ENCODE measurements around the gene TPST2. TPM values are rescaled to one million over a fixed set of nuclear protein-coding genes. Genes with fewer than 3 reads are reported as not detected.

The TPST2 gene
- total and polyA plus RNA-seq, 7 experiments from 2014 or later, result 14.4 to 44.8 (median 20.6) TPM

DNA sequence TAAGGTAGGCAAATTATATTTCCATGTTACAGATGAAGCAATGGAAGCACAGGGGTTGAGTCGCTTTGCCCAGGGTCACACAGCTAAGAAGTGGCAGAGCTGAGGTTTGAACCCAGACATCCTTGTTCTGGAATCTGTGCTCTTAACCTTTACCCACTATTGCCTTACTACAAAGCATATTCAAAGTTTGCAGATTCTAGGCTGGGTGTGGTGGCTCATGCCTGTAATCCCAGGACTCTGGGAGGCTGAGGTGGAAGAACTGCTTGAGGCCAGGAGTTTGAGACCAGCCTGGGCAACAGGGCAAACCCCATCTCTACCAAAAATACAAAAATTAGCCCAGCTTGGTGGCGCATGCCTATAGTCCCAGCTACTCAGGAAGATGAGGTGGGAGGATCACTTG lies 49.8 kb downstream of the TPST2 start:
- ChIA-PET POLR2A (no interaction called here), CTCF (no interaction called here)
- Histone ChIP-seq H3K9me3 (ENCODE audit: control insufficient read depth in 2 of 3, low read length in 3 of 3) (no peaks in the 10 kb centered on the region), H3K4me1 (ENCODE audit: control insufficient read depth in 2 of 2, insufficient read depth in 2 of 2, low read length in 2 of 2) (peaks cover 0 to 6% of the 10 kb centered on the region in 2 donors), H3K27ac (ENCODE audit: low read depth, low read length) (no peak overlapping the region), H3K36me3 (ENCODE audit: control insufficient read depth in 2 of 3, insufficient read depth in 3 of 3, low read length in 3 of 3) (peaks cover 0 to 53% (median 13%) of the 10 kb centered on the region in 3 experiments), H3K27me3 (ENCODE audit: control insufficient read depth in 2 of 2, insufficient read depth in 2 of 2, low read length in 2 of 2) (no peaks in the 10 kb centered on the region), H3K4me3 (ENCODE audit: low read length) (no peak overlapping the region)
- peak overlapping the region in 2 of 9 donors; percentile 13 to 16 for H3K27ac Mint-ChIP-seq
- H3K9me3 Mint-ChIP-seq, result no peaks in the 10 kb centered on the region
- peaks cover 6 to 34% (median 10%) of the 10 kb centered on the region in 5 donors for H3K36me3 Mint-ChIP-seq
- DNase-seq (no peak), ATAC-seq (no peak)
- no peaks in the 10 kb centered on the region for H3K27me3 Mint-ChIP-seq
- H3K4me3 Mint-ChIP-seq, result no peak overlapping the region
- intact Hi-C loops (cut with micrococcal nuclease), result loop anchor here in 1 of 2 donors (5.0 kb wide), 1 partner anchor 52 kb away; the partner anchor contains the start of gene TPST2
- H3K4me1 Mint-ChIP-seq, result peaks cover 4 to 38% (median 13%) of the 10 kb centered on the region in 7 donors

- ChIA-PET CTCF (no interaction called here), POLR2A (interaction anchor here (0.5 kb wide), 1 partner anchor 48 kb away, joined by 3 read pairs; no protein-coding TSS in a partner anchor)
- no peaks in the 10 kb centered on the region for H3K27me3 Mint-ChIP-seq
- H3K27ac Mint-ChIP-seq, result no peak overlapping the region
- no peaks in the 10 kb centered on the region for H3K9me3 Mint-ChIP-seq
- peaks cover 9 to 40% (median 15%) of the 10 kb centered on the region in 5 donors for H3K36me3 Mint-ChIP-seq
- no peak overlapping the region for H3K4me3 ChIP-seq (ENCODE audit: low read length)
- no peak overlapping the region for H3K27ac ChIP-seq (ENCODE audit: low read depth, low read length)
- ATAC-seq (no peak), DNase-seq (no peak)
- peaks cover 0 to 24% (median 13%) of the 10 kb centered on the region in 7 donors for H3K4me1 Mint-ChIP-seq
- no peak overlapping the region for H3K4me3 Mint-ChIP-seq
- intact Hi-C loops (cut with micrococcal nuclease), result no loop called here
- no peaks in the 10 kb centered on the region for H3K27me3 ChIP-seq (ENCODE audit: control insufficient read depth in 2 of 2, insufficient read depth in 2 of 2, low read length in 2 of 2)
- peaks cover 0 to 3% of the 10 kb centered on the region in 2 donors for H3K4me1 ChIP-seq (ENCODE audit: control insufficient read depth in 2 of 2, insufficient read depth in 2 of 2, low read length in 2 of 2)
- H3K9me3 ChIP-seq (ENCODE audit: control insufficient read depth in 2 of 3, low read length in 3 of 3), result no peaks in the 10 kb centered on the region
- peaks cover 4 to 71% (median 17%) of the 10 kb centered on the region in 3 experiments for H3K36me3 ChIP-seq (ENCODE audit: control insufficient read depth in 2 of 3, insufficient read depth in 3 of 3, low read length in 3 of 3)
Measured at GRCh38 chr22:26536762-26537134, 53.2 kb downstream of the TPST2 start.

GRCh38 chr22:26536056-26536761 lies 53.7 kb downstream of the TPST2 start:
- Mint-ChIP-seq H3K36me3 (peaks cover 9 to 45% (median 17%) of the 10 kb centered on the region in 5 donors), H3K9me3 (no peaks in the 10 kb centered on the region), H3K4me3 (no peak overlapping the region), H3K4me1 (peaks cover 0 to 24% (median 13%) of the 10 kb centered on the region in 7 donors), H3K27ac (no peak overlapping the region), H3K27me3 (no peaks in the 10 kb centered on the region)
- no peak overlapping the region for H3K4me3 ChIP-seq (ENCODE audit: low read length)
- H3K27me3 ChIP-seq (ENCODE audit: control insufficient read depth in 2 of 2, insufficient read depth in 2 of 2, low read length in 2 of 2), result no peaks in the 10 kb centered on the region
- peaks cover 4 to 71% (median 17%) of the 10 kb centered on the region in 3 experiments for H3K36me3 ChIP-seq (ENCODE audit: control insufficient read depth in 2 of 3, insufficient read depth in 3 of 3, low read length in 3 of 3)
- intact Hi-C loops (cut with micrococcal nuclease), result no loop called here
- no peaks in the 10 kb centered on the region for H3K9me3 ChIP-seq (ENCODE audit: control insufficient read depth in 2 of 3, low read length in 3 of 3)
- no peak overlapping the region for H3K27ac ChIP-seq (ENCODE audit: low read depth, low read length)
- H3K4me1 ChIP-seq (ENCODE audit: control insufficient read depth in 2 of 2, insufficient read depth in 2 of 2, low read length in 2 of 2), result peaks cover 0 to 3% of the 10 kb centered on the region in 2 donors
- POLR2A ChIA-PET, result interaction anchor here (0.5 kb wide), 1 partner anchor 47 kb away, joined by 3 read pairs; no protein-coding TSS in a partner anchor
- no peak for ATAC-seq
- CTCF ChIA-PET, result no interaction called here
- no peak for DNase-seq

GRCh38 chr22:26535603-26535908 lies 54.4 kb downstream of the TPST2 start:
- peak overlapping the region in 3 of 9 donors; percentile 60 to 76 (median 73) for H3K27ac Mint-ChIP-seq
- ATAC-seq (no peak), DNase-seq (no peak)
- Histone ChIP-seq H3K9me3 (ENCODE audit: control insufficient read depth in 2 of 3, low read length in 3 of 3) (no peaks in the 10 kb centered on the region), H3K36me3 (ENCODE audit: control insufficient read depth in 2 of 3, insufficient read depth in 3 of 3, low read length in 3 of 3) (peaks cover 4 to 69% (median 17%) of the 10 kb centered on the region in 3 experiments), H3K27me3 (ENCODE audit: control insufficient read depth in 2 of 2, insufficient read depth in 2 of 2, low read length in 2 of 2) (no peaks in the 10 kb centered on the region), H3K4me1 (ENCODE audit: control insufficient read depth in 2 of 2, insufficient read depth in 2 of 2, low read length in 2 of 2) (peaks cover 0 to 3% of the 10 kb centered on the region in 2 donors), H3K27ac (ENCODE audit: low read depth, low read length) (no peak overlapping the region), H3K4me3 (ENCODE audit: low read length) (no peak overlapping the region)
- H3K4me3 Mint-ChIP-seq, result no peak overlapping the region
- CTCF ChIA-PET, result no interaction called here
- POLR2A ChIA-PET, result no interaction called here
- intact Hi-C loops (cut with micrococcal nuclease), result no loop called here
- H3K36me3 Mint-ChIP-seq, result peaks cover 12 to 45% (median 20%) of the 10 kb centered on the region in 5 donors
- H3K27me3 Mint-ChIP-seq, result no peaks in the 10 kb centered on the region
- H3K4me1 Mint-ChIP-seq, result peaks cover 0 to 24% (median 15%) of the 10 kb centered on the region in 7 donors
- no peaks in the 10 kb centered on the region for H3K9me3 Mint-ChIP-seq

DNA sequence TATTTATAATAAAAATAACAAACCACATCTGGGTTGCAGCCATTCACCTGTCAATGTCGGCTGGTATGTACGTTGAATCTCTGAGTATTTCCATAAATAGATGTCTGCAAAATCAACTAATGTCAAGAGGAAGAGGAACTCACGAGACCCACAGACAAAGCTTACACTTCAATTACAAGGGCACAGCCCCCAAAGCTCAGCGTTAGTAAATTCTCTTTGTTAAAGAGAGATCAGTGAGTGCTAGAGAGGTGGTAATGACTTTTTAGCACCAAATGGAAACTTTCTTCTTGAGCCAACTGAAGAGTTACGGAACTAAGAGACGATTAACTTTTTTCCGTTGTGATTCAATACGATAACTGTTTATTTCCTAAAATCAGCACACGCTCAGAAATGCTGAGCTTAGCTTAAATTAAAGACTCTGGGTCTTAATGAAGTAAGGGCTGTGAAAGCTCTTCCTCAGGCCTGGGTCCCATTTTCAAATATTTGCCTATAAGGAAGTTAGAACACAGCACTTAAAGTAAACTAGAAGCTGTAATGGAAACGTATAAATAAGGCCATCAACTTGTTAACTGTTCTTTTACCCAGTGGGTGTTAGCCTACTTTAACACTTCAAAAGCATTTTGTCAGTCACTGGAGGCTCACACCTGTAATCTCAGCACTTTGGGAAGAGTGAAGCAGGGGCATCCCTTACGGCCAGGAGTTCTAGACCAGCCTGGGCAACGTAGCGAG lies 54.9 kb downstream of the TPST2 start:
- ChIA-PET CTCF (no interaction called here), POLR2A (no interaction called here)
- H3K27ac Mint-ChIP-seq, result peak overlapping the region in 3 of 9 donors; percentile 60 to 76 (median 73)
- peaks cover 0 to 24% (median 15%) of the 10 kb centered on the region in 7 donors for H3K4me1 Mint-ChIP-seq
- peak overlapping the region; percentile 41 for H3K27ac ChIP-seq (ENCODE audit: low read depth, low read length)
- H3K27me3 Mint-ChIP-seq, result no peaks in the 10 kb centered on the region
- H3K4me3 Mint-ChIP-seq, result peak overlapping the region in 2 of 10 donors; percentile 16 to 35
- H3K4me1 ChIP-seq (ENCODE audit: control insufficient read depth in 2 of 2, insufficient read depth in 2 of 2, low read length in 2 of 2), result peaks cover 0 to 3% of the 10 kb centered on the region in 2 donors
- H3K36me3 ChIP-seq (ENCODE audit: control insufficient read depth in 2 of 3, insufficient read depth in 3 of 3, low read length in 3 of 3), result peaks cover 4 to 69% (median 17%) of the 10 kb centered on the region in 3 experiments
- H3K36me3 Mint-ChIP-seq, result peaks cover 12 to 43% (median 20%) of the 10 kb centered on the region in 5 donors
- H3K27me3 ChIP-seq (ENCODE audit: control insufficient read depth in 2 of 2, insufficient read depth in 2 of 2, low read length in 2 of 2), result no peaks in the 10 kb centered on the region
- ATAC-seq (no peak), DNase-seq (no peak)
- H3K9me3 ChIP-seq (ENCODE audit: control insufficient read depth in 2 of 3, low read length in 3 of 3), result no peaks in the 10 kb centered on the region
- no peaks in the 10 kb centered on the region for H3K9me3 Mint-ChIP-seq
- H3K4me3 ChIP-seq (ENCODE audit: low read length), result no peak overlapping the region
- intact Hi-C loops (cut with micrococcal nuclease), result no loop called here

DNA sequence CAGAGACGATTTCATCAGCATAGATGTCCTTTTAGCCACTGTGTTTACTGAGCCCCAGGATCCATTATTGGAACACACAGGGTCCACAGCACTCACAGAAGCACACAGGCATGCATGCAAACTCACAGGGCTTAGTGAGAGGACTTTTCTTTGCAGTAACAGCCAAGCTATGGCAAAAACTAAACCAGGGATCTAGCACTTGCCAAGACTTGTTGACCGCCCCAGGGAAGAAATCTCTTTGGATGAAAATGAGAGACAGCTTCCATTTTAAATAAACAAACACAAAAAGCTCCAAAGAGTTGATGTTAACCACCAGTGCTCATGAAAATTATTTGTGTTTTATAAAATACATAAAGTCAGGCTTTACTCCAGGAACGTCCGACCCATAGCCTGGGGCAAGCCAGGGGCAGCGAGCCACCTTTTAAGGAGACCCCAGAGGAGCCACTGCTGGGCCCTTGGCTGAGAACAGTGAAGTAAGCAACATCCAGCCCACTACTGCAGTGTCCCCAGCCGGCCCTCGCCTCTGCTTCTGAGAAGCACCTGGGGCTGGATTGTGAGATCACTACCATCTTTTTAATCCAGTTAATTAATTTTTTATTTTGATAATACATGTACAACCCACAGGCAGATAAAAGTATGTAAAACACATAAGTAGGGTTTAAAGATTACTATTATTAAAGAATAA lies 55.6 kb downstream of the TPST2 start:
- ChIA-PET POLR2A (no interaction called here), CTCF (no interaction called here)
- no peaks in the 10 kb centered on the region for H3K27me3 ChIP-seq (ENCODE audit: control insufficient read depth in 2 of 2, insufficient read depth in 2 of 2, low read length in 2 of 2)
- H3K9me3 ChIP-seq (ENCODE audit: control insufficient read depth in 2 of 3, low read length in 3 of 3), result no peaks in the 10 kb centered on the region
- no peak for ATAC-seq
- H3K9me3 Mint-ChIP-seq, result no peaks in the 10 kb centered on the region
- peaks cover 0 to 3% of the 10 kb centered on the region in 2 donors for H3K4me1 ChIP-seq (ENCODE audit: control insufficient read depth in 2 of 2, insufficient read depth in 2 of 2, low read length in 2 of 2)
- peaks cover 0 to 24% (median 15%) of the 10 kb centered on the region in 7 donors for H3K4me1 Mint-ChIP-seq
- DNase-seq, result no peak
- H3K4me3 ChIP-seq (ENCODE audit: low read length), result no peak overlapping the region
- no peak overlapping the region for H3K27ac ChIP-seq (ENCODE audit: low read depth, low read length)
- no peak overlapping the region for H3K27ac Mint-ChIP-seq
- intact Hi-C loops (cut with micrococcal nuclease), result no loop called here
- peaks cover 12 to 48% (median 20%) of the 10 kb centered on the region in 5 donors for H3K36me3 Mint-ChIP-seq
- H3K4me3 Mint-ChIP-seq, result no peak overlapping the region
- peaks cover 4 to 65% (median 12%) of the 10 kb centered on the region in 3 experiments for H3K36me3 ChIP-seq (ENCODE audit: control insufficient read depth in 2 of 3, insufficient read depth in 3 of 3, low read length in 3 of 3)
- no peaks in the 10 kb centered on the region for H3K27me3 Mint-ChIP-seq

Measured in naive thymus-derived CD4-positive, alpha-beta T cell (primary cell).